C1 segment of cervical spinal cord (tissue), 14 donors: ENCODE results near the gene RHOB.
A peak's percentile ranks its signal among the peaks of the same experiment; 100 is the strongest.

Experiments
- DNase-seq, 14 donors: peaks; one replicate each; lab custom pipeline; 2025; lab: John Stamatoyannopoulos, UW

The RHOB gene

DNA sequence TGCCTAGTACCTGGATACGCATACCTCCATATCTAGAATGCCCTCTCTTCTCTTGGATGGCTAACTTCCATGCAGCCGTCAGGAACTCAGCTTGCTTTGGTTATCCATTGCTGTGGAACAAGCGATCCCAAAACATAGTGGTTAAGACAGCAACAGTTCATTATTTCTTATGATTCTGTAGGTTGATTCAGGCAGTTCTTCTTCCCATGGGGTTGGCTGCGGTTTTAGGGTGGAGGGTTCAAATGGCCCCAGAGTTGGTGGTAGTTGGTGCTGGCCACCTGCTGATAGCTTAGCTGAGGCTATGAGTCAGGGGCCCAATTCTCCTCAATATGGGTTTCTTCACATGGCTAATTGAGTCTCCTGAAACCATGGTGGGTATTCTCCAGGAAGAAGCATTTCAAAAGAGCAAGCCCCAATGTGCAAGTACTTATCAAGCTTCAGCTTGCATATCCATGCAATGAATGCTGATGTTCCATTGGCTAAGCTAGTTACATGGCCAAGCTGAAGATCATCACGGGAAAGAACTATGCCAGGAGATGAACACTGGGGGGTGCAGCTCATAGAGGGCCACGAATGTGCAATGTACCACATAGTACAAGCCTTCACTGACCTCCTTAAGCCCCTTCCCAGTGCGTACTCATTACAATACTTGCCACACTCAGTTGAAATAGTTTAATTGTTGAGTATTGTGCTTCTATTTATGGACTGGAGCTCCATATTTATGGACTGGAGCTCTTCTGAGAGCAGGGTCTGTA, 10.0 kb upstream of the RHOB start:
- DNase-seq, result no peak

DNA sequence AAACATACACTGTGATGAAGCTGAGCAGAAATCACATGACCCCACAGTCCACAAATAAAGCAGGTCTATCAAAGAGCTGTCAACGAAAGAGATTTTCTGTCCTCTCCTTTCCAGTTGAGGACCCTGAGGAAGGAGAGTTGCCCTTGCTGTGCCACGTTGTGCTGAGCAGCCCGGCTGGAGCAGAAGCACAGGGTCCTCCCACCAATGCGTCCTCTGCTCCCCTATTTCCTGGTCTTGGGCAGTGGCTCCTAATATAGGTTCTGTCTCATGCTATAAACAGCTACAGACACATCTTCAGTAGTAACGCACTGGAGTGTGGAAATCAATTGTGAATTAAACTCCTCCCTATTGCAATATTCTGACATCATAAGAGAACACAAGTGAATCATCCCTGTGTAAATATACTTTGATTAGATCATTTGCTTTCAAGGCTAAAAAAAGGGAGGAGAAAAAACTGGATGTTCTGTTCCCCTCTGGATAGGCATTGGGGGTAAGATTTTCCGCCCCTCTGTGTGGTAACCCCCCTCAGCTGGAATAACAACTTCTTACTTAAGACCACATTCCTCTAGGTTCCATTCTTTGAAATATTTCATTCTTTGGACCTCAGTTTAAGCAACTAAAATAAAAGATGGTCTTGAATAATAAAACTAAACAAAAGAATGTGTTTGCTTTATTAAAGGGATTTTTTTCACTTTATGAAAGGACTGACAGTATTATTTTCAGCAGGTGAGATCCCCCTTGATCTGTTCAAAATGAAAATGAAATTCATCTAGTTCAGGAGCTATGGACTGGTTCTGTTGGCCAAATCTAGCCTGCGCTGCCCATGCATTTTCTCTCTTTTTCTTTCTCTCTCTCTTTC, 8.3 kb upstream of the RHOB start:
- DNase-seq, result no peak

DNA sequence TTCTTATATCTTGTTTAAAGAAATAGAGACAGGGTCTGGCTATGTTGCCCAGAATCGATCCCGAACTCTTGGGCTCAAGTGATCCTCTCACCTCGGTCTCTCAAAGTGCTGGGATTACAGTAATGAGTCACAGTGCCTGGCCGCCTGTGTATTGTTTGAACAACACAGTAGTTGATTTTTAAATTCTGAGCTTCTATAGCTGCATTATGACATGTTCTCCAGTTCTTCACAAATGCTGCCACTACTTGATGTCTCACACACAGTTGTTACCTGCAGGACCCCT, 7.7 kb upstream of the RHOB start:
- DNase-seq, result no peak

DNA sequence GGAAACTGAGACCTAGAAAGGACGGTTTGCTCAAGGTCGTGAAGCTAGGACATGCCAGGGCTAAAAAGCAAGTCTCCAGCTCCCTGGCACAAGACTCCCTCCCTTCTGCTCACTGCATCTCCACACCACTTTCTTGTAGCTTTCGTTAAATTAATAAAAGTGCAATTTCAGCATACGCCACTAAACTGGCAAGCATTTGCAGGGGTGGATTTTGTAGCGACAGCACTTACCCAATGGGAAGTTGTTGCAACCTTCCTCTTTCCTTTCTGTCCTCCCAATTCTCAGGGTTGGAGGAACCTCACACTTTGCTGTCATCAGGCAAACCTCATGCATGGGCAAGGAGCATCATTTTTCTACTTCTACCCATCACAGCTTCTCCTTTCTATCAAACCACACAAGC, 7.4 kb upstream of the RHOB start:
- peak in 1 of 14 donors; percentile 16 for DNase-seq

GRCh38 chr2:20440001-20440560, 6.8 kb upstream of the RHOB start:
- DNase-seq, result no peak

DNA sequence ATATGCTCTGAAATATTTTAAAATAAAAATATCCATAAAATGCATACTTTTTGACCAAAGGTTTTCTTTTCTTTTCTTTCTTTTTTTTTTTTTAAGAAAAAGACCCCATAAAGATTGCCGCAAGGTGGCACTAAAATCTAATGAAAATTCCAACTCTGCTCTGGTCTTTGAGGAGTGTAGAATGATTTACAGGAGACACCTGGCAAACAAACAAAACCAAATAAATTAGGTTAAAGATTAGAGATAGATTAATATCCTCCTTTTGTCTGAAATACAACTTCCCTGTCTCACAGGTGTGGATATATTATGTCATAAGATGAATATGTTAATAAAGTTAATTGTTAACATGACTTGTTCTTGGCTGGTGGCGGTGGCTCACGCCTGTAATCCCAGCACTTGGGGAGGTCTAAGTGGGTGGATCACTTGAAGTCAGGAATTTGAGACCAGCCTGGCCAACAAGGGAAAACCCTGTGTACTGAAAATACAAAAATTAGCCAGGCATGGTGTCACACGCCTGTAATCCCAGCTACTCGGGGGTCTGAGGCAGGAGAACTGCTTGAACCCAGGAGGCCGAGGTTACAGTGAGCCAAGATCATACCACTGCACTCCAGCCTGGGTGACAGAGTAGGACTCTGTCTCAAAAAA, 3.5 kb upstream of the RHOB start:
- peak in 1 of 14 donors; percentile 39 for DNase-seq

- no peak for DNase-seq
These were observed 2.5 kb upstream of the RHOB start for GRCh38 chr2:20444101-20444992.

GRCh38 chr2:20444993-20445910, 1.6 kb upstream of the RHOB start:
- DNase-seq, result no peak

GRCh38 chr2:20446255-20446916, 488 bp upstream of the RHOB start:
- DNase-seq, result peak in 2 of 14 donors; percentile 49 to 72

DNA sequence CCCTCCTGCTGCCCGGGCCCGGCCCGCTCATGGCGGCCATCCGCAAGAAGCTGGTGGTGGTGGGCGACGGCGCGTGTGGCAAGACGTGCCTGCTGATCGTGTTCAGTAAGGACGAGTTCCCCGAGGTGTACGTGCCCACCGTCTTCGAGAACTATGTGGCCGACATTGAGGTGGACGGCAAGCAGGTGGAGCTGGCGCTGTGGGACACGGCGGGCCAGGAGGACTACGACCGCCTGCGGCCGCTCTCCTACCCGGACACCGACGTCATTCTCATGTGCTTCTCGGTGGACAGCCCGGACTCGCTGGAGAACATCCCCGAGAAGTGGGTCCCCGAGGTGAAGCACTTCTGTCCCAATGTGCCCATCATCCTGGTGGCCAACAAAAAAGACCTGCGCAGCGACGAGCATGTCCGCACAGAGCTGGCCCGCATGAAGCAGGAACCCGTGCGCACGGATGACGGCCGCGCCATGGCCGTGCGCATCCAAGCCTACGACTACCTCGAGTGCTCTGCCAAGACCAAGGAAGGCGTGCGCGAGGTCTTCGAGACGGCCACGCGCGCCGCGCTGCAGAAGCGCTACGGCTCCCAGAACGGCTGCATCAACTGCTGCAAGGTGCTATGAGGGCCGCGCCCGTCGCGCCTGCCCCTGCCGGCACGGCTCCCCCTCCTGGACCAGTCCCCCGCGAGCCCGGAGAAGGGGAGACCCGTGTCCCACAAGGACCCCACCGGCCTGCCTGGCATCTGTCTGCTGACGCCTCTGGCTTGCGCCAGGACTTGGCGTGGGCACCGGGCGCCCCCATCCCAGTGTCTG, 767 bp downstream of the RHOB start:
- peak in 12 of 14 donors; percentile 65 to 91 (median 78) for DNase-seq

DNA sequence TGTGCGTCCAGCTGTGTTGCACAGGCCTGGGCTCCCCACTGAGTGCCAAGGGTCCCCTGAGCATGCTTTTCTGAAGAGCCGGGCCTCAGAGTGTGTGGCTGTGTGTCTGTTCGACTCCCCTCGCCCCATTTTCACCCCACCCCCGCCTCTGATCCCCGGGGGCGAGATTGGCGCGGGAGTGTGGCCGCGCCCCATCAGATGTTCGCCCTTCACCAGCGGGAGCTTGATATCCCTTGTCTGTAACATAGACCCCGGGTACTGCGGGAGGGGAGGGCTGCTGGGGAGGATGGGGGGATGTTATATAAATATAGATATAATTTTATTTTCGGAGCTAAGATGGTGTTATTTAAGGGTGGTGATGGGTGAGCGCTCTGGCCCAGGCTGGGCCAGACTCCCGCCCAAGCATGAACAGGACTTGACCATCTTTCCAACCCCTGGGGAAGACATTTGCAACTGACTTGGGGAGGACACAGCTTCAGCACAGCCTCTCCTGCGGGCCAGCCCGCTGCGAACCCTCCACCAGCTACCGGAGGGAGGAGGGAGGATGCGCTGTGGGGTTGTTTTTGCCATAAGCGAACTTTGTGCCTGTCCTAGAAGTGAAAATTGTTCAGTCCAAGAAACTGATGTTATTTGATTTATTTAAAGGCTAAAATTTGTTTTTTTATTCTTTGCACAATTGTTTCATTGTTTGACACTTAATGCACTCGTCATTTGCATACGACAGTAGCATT, 1.5 kb downstream of the RHOB start:
- peak in 5 of 14 donors; percentile 35 to 77 (median 59) for DNase-seq

DNA sequence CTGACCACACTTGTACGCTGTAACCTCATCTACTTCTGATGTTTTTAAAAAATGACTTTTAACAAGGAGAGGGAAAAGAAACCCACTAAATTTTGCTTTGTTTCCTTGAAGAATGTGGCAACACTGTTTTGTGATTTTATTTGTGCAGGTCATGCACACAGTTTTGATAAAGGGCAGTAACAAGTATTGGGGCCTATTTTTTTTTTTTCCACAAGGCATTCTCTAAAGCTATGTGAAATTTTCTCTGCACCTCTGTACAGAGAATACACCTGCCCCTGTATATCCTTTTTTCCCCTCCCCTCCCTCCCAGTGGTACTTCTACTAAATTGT, 2.1 kb downstream of the RHOB start:
- DNase-seq, result no peak

DNA sequence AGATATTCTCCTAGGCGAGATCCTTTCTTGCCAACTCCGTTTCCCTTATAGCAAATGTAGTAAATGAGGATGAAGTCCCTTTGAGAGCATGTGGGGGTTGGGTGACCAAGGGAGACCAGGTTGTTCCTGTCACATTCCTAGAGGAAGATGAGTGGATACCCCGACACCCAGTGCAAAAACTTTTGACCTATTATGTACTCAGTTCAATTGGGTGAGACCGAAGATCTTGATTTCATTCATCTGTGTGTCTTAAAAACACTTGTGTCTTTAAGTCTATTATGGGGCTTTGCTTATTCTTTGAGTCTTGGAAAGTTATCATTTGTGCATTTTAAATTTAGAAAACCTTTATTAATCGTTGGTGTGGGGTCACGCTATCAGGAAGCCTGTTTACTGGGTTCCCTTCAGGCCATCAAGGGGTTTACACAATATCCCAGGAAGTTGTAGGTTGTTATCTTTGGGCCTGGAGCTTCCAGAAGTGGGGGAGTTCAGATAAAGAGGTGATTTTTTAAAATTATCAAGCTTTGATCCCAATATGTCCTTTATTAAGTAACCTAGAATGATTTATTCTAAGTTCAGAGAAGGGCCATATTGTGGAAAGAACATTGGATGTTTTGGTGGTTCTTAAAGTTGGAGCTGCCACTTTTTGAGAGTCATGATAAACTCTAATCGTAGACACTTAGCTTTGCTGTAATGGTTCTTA, 2.8 kb downstream of the RHOB start:
- DNase-seq, result peak in 2 of 14 donors; percentile 7 to 34

DNA sequence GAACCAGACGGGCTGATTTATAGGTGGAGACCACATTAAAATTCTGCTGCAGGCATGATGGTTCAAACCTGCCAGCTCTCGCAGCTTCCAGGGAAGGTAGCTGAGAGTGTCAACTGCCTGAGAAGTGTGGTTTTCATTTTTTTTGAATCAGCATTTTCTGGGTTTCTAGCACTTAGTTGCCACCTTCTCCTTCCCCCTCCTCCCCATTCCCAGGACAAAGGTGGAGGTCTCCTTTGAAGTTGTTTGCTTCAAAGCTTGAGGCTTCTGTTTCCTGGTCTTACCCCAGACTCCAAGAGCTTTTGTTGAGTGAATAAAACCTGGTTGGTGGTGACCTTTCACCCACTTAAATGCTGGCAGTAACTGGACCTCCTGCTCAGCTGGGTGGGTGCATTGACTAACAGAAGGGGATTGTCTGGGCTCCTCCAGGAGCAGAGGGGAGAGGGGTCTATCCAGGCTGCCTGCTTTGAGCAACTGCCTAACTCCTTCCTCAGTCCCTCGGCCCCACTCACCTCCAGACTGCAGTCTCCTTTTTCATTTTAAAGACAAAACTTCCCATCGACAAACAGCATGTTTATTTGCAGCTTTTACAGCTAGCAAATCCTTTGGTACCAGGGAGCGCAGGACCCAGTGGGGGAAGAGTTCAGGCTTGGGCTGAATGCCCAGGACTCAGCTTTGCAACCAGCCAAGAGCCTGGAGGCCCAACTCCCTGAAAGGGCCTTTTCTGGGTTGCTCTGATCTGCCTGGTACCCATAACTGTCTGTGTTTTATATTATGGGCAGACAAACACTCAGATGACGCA, 3.5 kb downstream of the RHOB start:
- DNase-seq, result peak in 13 of 14 donors; percentile 55 to 88 (median 80)

DNA sequence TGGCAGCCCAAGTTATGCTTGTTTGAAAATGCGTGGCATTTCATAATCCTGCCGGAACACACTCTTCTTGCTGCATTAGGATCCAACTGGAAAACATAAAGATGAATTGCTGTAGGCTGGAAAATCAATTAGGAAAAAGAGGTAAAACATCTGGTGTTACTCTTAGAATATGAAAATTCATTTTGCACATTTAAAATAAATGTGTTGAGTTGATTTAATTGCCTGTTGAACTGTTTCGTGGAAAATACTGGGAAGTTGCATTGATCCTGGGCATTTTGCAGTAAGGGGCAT, 4.1 kb downstream of the RHOB start:
- DNase-seq, result no peak

GRCh38 chr2:20451341-20451740, 4.5 kb downstream of the RHOB start:
- no peak for DNase-seq
